Measurements from ENCODE around the gene MAP3K14. TPM values are rescaled to one million over a fixed set of nuclear protein-coding genes. Genes with fewer than 3 reads are reported as not detected.
A peak's percentile ranks its signal among the peaks of the same experiment; 100 is the strongest.

Gene MAP3K14
- total and polyA plus RNA-seq, 2 of the 4 experiments (the other 2 are of a cell fraction): 4.1 to 21.7 TPM

- Histone ChIP-seq H4K5ac (ENCODE audit: low read depth, low read length) (no peak overlapping the region), H3K56ac (ENCODE audit: extremely low read depth, insufficient read depth, low read length) (peak overlapping the region; percentile 52), H2BK20ac (ENCODE audit: low read depth, low read length) (peak overlapping the region; percentile 17; the same call in 1 of the 2 replicates), H2AK9ac (replicated peaks; ENCODE audit: low read depth, low read length, poor library complexity) (peak overlapping the region; percentile 91), H3K4ac (ENCODE audit: low read depth, low read length) (peak overlapping the region; percentile 85), H2AFZ (replicated peaks; ENCODE audit: low read length, poor library complexity) (peak overlapping the region; percentile 93), H3K4me1 (ENCODE audit: control insufficient read depth, insufficient read depth, low read length) (peaks cover 47% of the 10 kb centered on the region), H4K20me1 (ENCODE audit: insufficient read depth, low read length) (peaks cover 46% of the 10 kb centered on the region), H2BK120ac (ENCODE audit: low read depth, low read length) (peak overlapping the region; percentile 77), H3K14ac (replicated peaks; ENCODE audit: low read depth, low read length) (peak overlapping the region; percentile 72), H4K8ac (ENCODE audit: low read depth in 2 of 2, low read length in 2 of 2) (peak overlapping the region in 1 of 2 experiments; percentile 85; a peak in 2 of 4 replicates), H3K4me2 (ENCODE audit: low read depth, low read length) (peak overlapping the region; percentile 76), H3K79me1 (ENCODE audit: low read depth in 1 of 2, low read length in 2 of 2) (peaks cover 14 to 48% of the 10 kb centered on the region in 2 experiments), H3K18ac (ENCODE audit: low read depth, low read length) (peak overlapping the region; percentile 8; the same call in 1 of the 2 replicates), H3K9me3 (ENCODE audit: control insufficient read depth, insufficient read depth, low read length) (no peaks in the 10 kb centered on the region), H4K91ac (ENCODE audit: insufficient read depth, low read depth, low read length) (peak overlapping the region; percentile 76; the same call in 1 of the 2 replicates), H3K23ac (ENCODE audit: low read depth, low read length) (peak overlapping the region; percentile 77), H3K27me3 (ENCODE audit: control insufficient read depth, insufficient read depth, low read length) (no peaks in the 10 kb centered on the region), H3K9me1 (ENCODE audit: insufficient read depth, low read length) (peaks cover 40% of the 10 kb centered on the region), H3K4me3 (ENCODE audit: insufficient read depth, low read depth, low read length) (peak overlapping the region; percentile 42), H2AK5ac (ENCODE audit: low read depth, low read length) (peak overlapping the region; percentile 51), H2BK15ac (ENCODE audit: low read depth, low read length) (0 out of 3 replicates have a peak overlapping the region, but pooled peaks have one; percentile 13), H3K27ac (ENCODE audit: insufficient read depth, low read length) (peak overlapping the region; percentile 62), H2BK5ac (ENCODE audit: low read depth, low read length, poor library complexity, severe bottlenecking) (peak overlapping the region; percentile 66), H3K36me3 (ENCODE audit: control insufficient read depth, insufficient read depth, low read length) (no peaks in the 10 kb centered on the region), H3K9ac (ENCODE audit: low read depth, low read length) (peak overlapping the region; percentile 60; the same call in 1 of the 2 replicates)
- POLR2A ChIA-PET (ENCODE audit: unreplicated experiment): interaction anchor here (0.5 to 1.4 kb wide), 5 partner anchors 9 to 169 kb away, joined by 3 to 6 read pairs (median 3); partner anchors contain the start of gene HEXIM1
- WGBS, 2 experiments (ENCODE audit: extremely low coverage in 2 of 2, insufficient read length in 1 of 2): 0% methylated on average over 10 of the region's 54 CpGs; no CpG with 5 or more reads in 1 of the 2 experiments
- BruUV-seq (replicated peaks): no TSS peak
- dilution Hi-C loops (cut with HindIII; ENCODE audit: low sequenced_read_pairs, unreplicated experiment): no loop called here
- DNase-seq (peak; percentile 100), ATAC-seq (ENCODE audit: low read depth) (peak; percentile 85)
- intact Hi-C loops (cut with micrococcal nuclease): loop anchor here (2.0 to 5.0 kb wide), 3 partner anchors 51 to 100 kb away; no protein-coding TSS in a partner anchor
- in situ Hi-C loops (cut with MboI; ENCODE audit: low sequenced_read_pairs): no loop called here
- CTCF ChIA-PET: interaction anchor here (1.1 to 1.5 kb wide), 3 partner anchors 9 to 182 kb away, joined by 3 to 5 read pairs (median 4); partner anchors contain the start of gene ACBD4
- TF ChIP-seq CHD1 (IDR thresholded peaks at IDR 0.05; ENCODE audit: low read depth, low read length) (no peak), CEBPB (IDR thresholded peaks at IDR 0.05; ENCODE audit: low read depth, low read length) (no peak), ELK1 (IDR thresholded peaks at IDR 0.05; ENCODE audit: borderline replicate concordance, low read depth, low read length) (peak; percentile 100), FOS (IDR thresholded peaks at IDR 0.05; ENCODE audit: low read depth, low read length) (no peak), RFX5 (IDR thresholded peaks at IDR 0.05; ENCODE audit: low read depth, low read length) (peak; percentile 62), NFE2L2 (IDR thresholded peaks at IDR 0.05; ENCODE audit: low read depth, low read length) (no peak), BHLHE40 (IDR thresholded peaks at IDR 0.05; ENCODE audit: low read depth, low read length) (no peak), MAZ (IDR thresholded peaks at IDR 0.05; ENCODE audit: borderline replicate concordance, low read depth, low read length) (no peak), MAFK (IDR thresholded peaks at IDR 0.05; ENCODE audit: low read depth, low read length) (no peak), CTCF (conservative IDR thresholded peaks at IDR 0.05; ENCODE audit: low read depth, low read length) (no peak), SMC3 (IDR thresholded peaks at IDR 0.05; ENCODE audit: low read depth, low read length) (no peak), MXI1 (IDR thresholded peaks at IDR 0.05; ENCODE audit: borderline replicate concordance, low read depth, low read length) (peak; percentile 100), POLR2A (IDR thresholded peaks at IDR 0.05; ENCODE audit: low read depth, low read length) (no peak), RAD21 (IDR thresholded peaks at IDR 0.05; ENCODE audit: low read length) (0 out of 2 replicates have a peak, but pooled peaks have one; percentile 14), RCOR1 (IDR thresholded peaks at IDR 0.05; ENCODE audit: insufficient replicate concordance, low read length) (peak; percentile 18)
Observed at GRCh38 chr17:45317111-45317928, 500 bp upstream of the MAP3K14 start.
